ENCODE results near the gene SYCP3.

DNA sequence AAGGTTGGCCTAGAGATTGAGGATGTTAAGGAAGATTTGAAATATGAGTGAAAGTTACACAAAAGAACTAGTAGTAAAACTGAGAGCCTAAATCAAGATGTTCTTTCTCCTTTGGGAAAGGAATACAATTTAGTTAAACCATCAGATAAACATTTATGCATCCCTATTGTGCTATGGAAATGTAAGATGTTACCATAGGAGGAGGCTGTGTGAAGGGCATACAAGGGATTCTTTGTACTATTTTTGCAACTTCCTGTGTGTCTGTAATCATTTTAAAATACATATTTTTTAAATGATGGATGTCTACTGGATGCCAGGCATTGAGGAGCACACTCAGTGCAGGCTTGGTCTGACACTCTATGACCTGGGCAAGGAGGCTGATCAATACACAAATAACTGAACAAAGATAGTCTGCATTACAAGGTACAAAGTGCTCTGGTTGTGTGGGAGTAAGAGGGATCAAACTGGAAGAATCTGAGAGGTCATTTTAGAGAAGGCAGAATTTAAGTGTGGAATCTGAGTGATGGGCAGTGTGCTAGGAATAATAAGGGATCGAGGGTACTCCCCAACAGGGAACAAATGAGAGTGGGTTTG is 47.7 kb downstream of the SYCP3 start:
- TF ChIP-seq MXI1 (conservative IDR thresholded peaks at IDR 0.05; ENCODE audit: poor library complexity, severe bottlenecking), result no peak
- TF ChIP-seq POLR2AphosphoS5 (IDR thresholded peaks at IDR 0.05), result no peak
